A549 (cell line): ENCODE data around the gene CEP72.

Experiments
- EHMT2 ChIP-seq: fragments of 200-600 bp; sonication (generic); IDR thresholded peaks from 2 replicates; pipeline ENCODE4 v1.6.1; 2016; ENCODE audit warnings: antibody characterized with exemption, low read depth, mild to moderate bottlenecking, moderate library complexity
- JUNB ChIP-seq: fragments of >200 bp; sonication (Bioruptor Twin); formaldehyde crosslinking; IDR thresholded peaks from 2 replicates; pipeline ENCODE4 v1.6.1; 2016
- KDM1A ChIP-seq: fragments of 200-600 bp; sonication (generic); IDR thresholded peaks from 2 replicates; pipeline ENCODE4 v1.6.1; 2016; ENCODE audit warnings: low read depth, mild to moderate bottlenecking
- POLR2A ChIP-seq: IDR thresholded peaks from 2 replicates; pipeline ENCODE4 v1.6.1; 2012; ENCODE audit warnings: mild to moderate bottlenecking, low read length
- RAD21 ChIP-seq, 2 experiments: fragments of >200 bp in 1 of 2; sonication (Bioruptor Twin) in 1 of 2; formaldehyde crosslinking in 1 of 2; IDR thresholded peaks in 1 of 2; conservative IDR thresholded peaks in 1 of 2; 2 replicates in 1 of 2; 3 replicates in 1 of 2; pipeline ENCODE4 v1.6.1; 2012 to 2018; ENCODE audit warnings: inconsistent platforms in 1 of 2
- ZC3H11A ChIP-seq: fragments of 450-650 bp; IDR thresholded peaks from 2 replicates; pipeline ENCODE4 v1.6.1; 2014; ENCODE audit warnings: antibody characterized with exemption, mild to moderate bottlenecking
- TF ChIP-seq, protein P1 (sequence below): fragments of 200-600 bp; sonication (generic); IDR thresholded peaks from 2 replicates; pipeline ENCODE4 v1.6.1; 2016; ENCODE audit warnings: antibody characterized with exemption, mild to moderate bottlenecking, moderate library complexity

DNA sequence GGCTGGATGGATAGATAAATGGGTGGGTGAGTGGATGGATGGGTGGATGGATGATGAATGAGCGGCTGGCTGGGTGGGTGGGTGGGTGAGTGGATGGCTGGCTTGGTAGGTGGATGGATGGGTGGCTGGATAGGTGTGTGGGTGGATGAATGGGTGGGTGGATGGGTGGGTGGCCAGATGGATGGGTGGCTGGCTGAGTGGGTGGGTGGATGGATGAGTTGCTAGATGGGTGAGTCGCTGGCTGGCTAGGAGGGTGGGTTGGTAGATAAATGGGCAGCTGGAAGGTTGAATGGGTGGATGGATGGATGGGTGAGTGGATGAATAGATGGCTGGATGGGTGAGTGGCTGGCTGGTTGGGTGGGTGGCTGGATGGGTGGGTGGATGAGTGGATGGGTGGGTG lies 27.9 kb upstream of the CEP72 start:
- TF ChIP-seq JUNB = no peak
- no peak for TF ChIP-seq EHMT2
- no peak for TF ChIP-seq RAD21 (conservative IDR thresholded peaks at IDR 0.05 in 1 of 2, IDR thresholded peaks at IDR 0.05 in 1 of 2)
- TF ChIP-seq ZC3H11A = no peak
- TF ChIP-seq, protein P1, sequence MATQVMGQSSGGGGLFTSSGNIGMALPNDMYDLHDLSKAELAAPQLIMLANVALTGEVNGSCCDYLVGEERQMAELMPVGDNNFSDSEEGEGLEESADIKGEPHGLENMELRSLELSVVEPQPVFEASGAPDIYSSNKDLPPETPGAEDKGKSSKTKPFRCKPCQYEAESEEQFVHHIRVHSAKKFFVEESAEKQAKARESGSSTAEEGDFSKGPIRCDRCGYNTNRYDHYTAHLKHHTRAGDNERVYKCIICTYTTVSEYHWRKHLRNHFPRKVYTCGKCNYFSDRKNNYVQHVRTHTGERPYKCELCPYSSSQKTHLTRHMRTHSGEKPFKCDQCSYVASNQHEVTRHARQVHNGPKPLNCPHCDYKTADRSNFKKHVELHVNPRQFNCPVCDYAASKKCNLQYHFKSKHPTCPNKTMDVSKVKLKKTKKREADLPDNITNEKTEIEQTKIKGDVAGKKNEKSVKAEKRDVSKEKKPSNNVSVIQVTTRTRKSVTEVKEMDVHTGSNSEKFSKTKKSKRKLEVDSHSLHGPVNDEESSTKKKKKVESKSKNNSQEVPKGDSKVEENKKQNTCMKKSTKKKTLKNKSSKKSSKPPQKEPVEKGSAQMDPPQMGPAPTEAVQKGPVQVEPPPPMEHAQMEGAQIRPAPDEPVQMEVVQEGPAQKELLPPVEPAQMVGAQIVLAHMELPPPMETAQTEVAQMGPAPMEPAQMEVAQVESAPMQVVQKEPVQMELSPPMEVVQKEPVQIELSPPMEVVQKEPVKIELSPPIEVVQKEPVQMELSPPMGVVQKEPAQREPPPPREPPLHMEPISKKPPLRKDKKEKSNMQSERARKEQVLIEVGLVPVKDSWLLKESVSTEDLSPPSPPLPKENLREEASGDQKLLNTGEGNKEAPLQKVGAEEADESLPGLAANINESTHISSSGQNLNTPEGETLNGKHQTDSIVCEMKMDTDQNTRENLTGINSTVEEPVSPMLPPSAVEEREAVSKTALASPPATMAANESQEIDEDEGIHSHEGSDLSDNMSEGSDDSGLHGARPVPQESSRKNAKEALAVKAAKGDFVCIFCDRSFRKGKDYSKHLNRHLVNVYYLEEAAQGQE = no peak
- no peak for TF ChIP-seq KDM1A
- no peak for TF ChIP-seq POLR2A
